ENCODE results near the gene ATP8A1.
"Not testable (repeated sequence)": the region's sequence is repeated elsewhere in the genome, so short reads cannot be mapped to it uniquely, and the experiment has no call there.

ATP8A1 gene

GRCh38 chr4:42656944-42657792, at the start of gene ATP8A1:
TSS of gene ATP8A1 (minus strand) at chr4:42657105. CDS start at chr4:42656873, 232 bp downstream.
- peak; percentile 85 to 92 for DNase-seq (ENCODE audit: low read depth in 2 of 2)

DNA sequence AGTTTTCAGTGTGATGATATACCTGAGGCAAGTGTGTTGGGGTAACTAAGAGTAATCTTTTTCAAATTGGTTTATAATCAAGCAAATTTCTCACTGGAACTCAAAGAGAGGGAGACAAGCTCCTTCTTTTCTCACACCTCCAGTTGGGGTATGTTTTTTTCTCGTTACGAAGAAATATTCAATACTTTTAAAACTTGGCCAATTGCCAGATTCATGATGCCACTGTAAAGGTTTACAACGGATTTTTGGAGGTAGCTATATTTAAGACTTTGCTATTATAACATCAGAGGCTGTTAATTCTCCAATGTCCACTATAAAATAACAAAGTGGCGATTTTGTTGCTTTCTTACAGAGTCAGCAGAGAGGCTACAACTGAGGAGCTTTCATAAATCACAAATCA, 49.2 kb upstream of the ATP8A1 start:
- no peak for DNase-seq (ENCODE audit: low read depth in 2 of 2)

DNA sequence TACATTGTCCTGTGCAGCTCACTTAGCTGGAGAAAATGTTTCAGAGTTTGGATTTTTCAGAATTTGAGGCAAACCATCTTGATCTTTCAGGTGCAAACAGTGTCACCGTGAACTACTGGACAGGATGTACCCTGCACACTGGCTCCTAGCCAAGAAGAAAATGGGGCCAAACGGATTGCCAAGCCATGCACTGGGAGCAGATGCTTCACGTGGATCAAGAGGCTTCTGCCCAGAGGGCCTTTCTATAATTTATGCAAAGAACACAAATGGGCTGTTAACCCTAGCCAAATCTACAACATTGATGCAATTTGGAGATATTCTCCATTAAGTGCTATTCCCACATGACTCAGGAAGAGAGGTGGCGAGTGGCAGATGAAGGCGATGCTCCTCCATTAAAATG, 46.9 kb upstream of the ATP8A1 start:
- no peak for DNase-seq (ENCODE audit: low read depth in 2 of 2)

DNA sequence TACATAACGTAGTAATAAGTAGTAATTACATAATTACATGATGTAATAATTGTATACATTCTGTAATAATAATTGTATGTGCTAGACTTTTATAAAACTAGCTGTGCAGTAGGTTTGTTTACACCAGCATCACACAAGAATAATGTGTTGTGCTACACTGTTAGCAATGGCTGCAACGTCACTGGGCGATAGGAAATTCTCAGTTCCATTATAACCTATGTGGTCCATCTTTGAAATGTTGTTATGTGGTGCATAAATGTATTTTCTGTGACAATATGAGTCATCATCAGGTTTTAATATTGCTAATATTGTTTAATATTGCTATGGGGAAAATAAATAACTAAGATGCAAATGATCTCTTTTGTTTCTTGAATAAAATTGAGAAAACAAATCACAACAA, 46.0 kb upstream of the ATP8A1 start:
- no peak for DNase-seq (ENCODE audit: low read depth in 2 of 2)

DNA sequence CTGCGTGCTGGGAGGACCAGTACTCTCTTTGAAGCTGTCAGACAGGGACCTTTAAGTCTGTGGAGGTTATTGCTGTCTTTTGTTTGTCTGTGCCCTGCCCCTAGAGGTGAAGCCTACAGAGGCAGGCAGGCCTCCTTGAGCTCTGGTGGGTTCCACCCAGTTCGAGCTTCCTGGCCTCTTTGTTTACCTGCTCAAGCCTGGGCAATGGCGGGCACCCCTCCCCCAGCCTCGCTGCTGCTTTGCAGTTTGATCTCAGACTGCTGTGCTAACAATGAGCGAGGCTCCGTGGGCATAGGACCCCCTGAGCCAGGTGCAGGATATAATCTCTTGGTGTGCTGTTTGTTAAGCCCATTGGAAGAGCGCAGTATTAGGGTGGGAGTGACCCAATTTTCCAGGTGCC, 44.9 kb upstream of the ATP8A1 start:
- DNase-seq (ENCODE audit: low read depth in 2 of 2) = not testable (repeated sequence)

DNA sequence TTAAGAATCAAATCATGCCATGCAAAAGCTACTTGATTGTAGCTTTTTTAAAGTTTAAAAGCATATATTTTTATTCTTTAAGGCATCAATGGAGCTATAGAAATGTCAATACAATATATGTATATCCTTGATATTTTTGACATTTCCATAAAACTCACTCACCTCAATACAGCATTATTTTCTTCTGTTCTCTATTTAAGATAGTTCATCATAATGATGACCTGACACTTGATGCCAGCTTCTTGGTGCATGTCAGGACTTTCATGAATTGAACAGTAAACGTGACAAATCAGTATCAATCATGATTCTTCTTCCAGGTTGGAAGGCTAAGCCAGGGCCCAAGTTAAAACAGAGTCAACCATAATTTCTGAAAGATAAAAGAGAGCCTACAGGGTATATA, 33.6 kb upstream of the ATP8A1 start:
- no peak for DNase-seq (ENCODE audit: low read depth in 2 of 2)

GRCh38 chr4:42683393-42683792, 26.5 kb upstream of the ATP8A1 start:
- no peak for DNase-seq (ENCODE audit: low read depth in 2 of 2)

- DNase-seq (ENCODE audit: low read depth in 2 of 2) = no peak
Observed at GRCh38 chr4:42678512-42678911, 21.6 kb upstream of the ATP8A1 start.

- DNase-seq (ENCODE audit: low read depth in 2 of 2) = no peak
Observed at GRCh38 chr4:42676066-42676951, 19.4 kb upstream of the ATP8A1 start.

DNA sequence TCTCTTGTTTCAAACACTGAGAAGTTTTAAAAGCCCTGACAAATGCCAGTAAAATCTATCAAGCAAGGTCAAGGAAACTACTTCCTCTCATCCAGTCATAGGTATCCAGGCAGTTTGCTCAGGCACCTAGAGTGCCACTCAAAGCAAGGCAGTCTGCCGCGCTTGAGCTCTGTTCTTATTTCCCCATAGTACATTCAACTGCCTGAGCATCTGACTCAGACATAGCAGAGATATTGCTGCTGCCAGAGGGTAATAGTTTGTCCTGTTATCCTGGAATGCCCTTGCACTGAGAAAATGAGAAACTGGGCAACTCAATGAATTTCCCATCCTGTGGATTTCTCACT, 16.1 kb upstream of the ATP8A1 start:
- DNase-seq (ENCODE audit: low read depth in 2 of 2) = no peak

DNA sequence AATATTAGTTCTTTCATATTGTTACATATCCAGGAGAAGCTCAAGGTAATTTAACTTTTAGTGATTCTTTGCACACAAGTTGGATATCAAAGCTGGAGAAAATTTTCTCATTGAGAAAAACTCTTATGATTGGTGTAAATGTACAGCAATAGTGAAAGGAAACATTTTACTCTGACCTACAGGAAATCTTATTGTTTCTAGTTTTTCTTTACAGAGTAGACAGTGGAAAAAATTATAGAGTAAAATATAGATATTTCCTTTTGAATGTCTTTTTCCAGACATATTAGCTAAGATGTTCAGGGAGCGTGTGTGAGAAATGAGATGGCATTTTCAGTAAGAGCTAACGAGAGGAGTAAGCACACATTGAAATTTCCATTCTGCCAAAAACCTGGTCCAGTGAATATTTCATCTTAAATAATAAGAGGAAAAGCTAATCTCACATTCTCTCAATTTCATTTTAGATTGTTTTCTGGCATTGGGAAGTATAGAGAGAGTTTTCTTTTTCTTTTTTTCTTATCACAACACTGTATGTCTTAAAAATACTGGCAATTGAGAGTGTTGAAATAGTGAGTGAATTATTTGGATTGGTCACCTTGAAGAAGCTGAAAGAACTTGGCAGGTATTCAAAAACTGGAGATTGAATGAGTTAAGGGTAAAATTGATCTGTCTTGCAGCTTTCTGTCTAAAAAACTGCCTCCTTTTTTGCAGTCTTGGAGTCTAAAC, 15.6 kb upstream of the ATP8A1 start:
- no peak for DNase-seq (ENCODE audit: low read depth in 2 of 2)

- DNase-seq (ENCODE audit: low read depth in 2 of 2) = no peak
Observed at GRCh38 chr4:42671431-42672194, 14.7 kb upstream of the ATP8A1 start.

GRCh38 chr4:42658261-42658660, 1.4 kb upstream of the ATP8A1 start:
- no peak for DNase-seq (ENCODE audit: low read depth in 2 of 2)

DNA sequence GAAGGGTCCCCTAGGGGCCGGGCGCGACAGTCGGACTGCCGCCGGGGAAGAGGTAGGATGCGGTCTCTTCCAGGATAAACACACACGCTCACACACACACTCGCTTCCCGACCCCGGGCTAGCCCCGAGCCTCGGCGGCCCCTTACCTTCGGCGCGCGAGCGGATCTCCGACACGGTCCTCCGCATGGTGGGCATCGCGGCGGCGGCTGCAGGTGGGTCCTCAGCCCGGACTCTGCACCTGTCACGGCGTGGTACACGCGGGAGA, 294 bp downstream of the ATP8A1 start:
- DNase-seq (ENCODE audit: low read depth in 2 of 2) = no peak

- DNase-seq (ENCODE audit: low read depth in 2 of 2) = peak in 1 of 2 donors; percentile 15
Observed at GRCh38 chr4:42655921-42656678, 805 bp downstream of the ATP8A1 start.

GRCh38 chr4:42655269-42655637, 1.7 kb downstream of the ATP8A1 start:
- no peak for DNase-seq (ENCODE audit: low read depth in 2 of 2)

DNA sequence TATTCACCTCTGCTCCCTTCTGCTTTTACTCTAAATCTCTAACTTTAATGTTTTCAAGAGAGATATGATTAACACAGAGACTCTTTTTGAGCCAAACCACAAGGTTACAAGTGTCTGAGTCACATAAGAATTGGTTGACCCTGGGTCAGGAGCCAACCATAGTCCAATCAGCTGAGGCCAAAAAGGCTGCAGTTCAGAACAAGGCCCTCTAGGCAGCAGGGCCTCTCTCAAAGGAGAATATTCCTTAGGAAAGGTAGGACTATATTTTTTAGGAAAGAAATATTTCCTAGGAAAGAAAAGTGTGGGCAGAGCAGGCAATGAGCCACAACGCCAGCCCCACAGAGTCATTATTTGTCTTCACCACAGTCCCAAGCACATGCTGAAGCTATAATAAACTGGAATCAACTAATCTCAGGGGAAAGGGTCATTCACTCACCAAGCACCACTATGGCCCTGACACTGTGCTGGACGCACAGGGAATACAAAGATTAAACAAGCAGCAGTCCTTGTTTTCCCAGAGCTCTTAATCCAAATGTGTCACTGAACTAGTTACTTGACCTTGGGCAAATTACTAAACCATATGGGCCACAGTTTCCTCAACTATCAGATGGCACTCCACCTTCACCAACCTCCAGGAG, 2.2 kb downstream of the ATP8A1 start:
- no peak for DNase-seq (ENCODE audit: low read depth in 2 of 2)

- no peak for DNase-seq (ENCODE audit: low read depth in 2 of 2)
Observed at GRCh38 chr4:42653626-42654560, 3.0 kb downstream of the ATP8A1 start.

DNA sequence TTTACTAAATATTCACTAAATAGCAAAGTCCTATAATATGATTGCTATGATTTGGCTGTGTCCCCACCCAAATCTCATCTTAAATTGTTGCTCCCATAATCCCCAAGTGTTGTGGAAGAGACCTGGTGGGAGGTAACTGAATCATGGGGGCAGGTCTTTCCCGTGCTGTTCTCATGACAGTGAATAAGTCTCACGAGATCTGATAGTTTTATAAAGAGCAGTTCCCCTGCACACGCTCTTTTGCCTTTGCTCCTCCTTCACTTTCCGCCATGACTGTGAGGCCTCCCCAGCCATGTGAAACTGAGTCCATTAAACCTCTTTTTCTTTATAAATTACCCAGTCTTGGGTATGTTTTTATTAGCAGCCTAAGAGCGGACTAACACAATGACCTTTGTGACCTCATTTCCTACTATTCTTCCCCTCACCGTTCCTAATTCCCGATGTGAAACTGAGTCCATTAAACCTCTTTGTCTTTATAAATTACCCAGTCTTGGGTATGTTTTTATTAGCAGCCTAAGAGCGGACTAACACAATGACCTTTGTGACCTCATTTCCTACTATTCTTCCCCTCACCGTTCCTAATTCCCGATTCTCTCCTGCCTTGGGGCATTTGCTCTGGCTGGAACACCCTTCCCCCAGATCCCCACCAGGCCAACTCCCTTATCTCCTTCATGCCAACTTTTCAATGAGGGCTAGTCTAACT, 4.2 kb downstream of the ATP8A1 start:
- not testable (repeated sequence) for DNase-seq (ENCODE audit: low read depth in 2 of 2)
